ENCODE results near the gene PALM.

The PALM gene, protein sequence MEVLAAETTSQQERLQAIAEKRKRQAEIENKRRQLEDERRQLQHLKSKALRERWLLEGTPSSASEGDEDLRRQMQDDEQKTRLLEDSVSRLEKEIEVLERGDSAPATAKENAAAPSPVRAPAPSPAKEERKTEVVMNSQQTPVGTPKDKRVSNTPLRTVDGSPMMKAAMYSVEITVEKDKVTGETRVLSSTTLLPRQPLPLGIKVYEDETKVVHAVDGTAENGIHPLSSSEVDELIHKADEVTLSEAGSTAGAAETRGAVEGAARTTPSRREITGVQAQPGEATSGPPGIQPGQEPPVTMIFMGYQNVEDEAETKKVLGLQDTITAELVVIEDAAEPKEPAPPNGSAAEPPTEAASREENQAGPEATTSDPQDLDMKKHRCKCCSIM

DNA sequence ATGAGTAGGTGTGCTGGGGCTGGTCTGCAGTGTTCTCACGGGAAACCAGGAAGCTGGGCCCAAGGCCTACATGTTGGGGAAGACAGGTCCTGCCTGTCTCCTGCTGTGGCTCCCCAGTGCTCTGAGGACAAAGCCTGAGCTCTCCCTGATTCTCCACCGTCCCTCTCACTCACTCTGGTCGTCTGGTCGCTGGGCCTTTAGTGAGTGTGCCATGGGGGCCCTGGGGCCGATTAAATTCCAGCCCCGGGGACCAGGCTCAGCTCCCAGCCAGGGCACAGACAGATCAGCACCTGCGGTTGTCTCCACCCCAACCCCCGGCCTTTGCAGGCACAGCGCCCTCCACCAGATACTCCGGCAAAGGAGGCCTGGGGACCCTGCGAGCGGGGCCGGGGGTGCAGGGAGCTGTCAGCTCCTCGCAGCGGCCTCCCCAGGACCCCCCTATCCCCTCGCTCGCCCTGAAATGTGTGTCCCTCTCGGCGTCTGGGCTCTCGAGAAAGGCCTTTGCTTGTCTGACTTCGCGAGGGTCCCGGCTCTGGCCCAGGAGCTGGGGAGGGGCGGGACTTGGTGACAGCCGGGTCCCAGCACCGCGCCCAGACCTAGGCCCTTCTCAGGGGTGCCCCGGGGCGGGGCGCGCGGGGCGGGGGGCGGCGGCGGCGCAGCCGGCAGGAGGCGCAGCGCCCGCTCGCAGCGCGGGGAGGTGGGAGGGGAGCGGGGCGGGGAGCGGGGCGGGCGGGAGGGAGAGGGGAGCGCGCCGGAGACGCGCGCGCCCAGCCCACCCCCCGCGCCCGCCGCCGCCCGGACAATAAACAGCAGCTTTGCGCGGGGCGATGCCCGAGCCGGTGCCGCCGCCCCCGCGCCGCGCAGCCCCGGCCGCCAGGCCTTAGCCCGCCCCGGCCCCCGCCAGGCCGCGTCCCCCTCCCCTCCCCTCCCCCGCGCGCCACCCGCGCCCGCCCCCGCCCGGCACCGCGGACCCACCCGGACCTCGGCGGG, at the start of gene PALM:
PALM (plus strand) TSS at position 782 of the 990 bp plus-strand sequence. CDS start 212 bp downstream, outside the sequence.
- peaks cover 0 to 24% (median 0%) of the 10 kb centered on the region in 4 donors for H3K4me1 ChIP-seq
- H3K27me3 ChIP-seq = peaks cover 0 to 72% of the 10 kb centered on the region in 2 donors
- TF ChIP-seq, protein P1, sequence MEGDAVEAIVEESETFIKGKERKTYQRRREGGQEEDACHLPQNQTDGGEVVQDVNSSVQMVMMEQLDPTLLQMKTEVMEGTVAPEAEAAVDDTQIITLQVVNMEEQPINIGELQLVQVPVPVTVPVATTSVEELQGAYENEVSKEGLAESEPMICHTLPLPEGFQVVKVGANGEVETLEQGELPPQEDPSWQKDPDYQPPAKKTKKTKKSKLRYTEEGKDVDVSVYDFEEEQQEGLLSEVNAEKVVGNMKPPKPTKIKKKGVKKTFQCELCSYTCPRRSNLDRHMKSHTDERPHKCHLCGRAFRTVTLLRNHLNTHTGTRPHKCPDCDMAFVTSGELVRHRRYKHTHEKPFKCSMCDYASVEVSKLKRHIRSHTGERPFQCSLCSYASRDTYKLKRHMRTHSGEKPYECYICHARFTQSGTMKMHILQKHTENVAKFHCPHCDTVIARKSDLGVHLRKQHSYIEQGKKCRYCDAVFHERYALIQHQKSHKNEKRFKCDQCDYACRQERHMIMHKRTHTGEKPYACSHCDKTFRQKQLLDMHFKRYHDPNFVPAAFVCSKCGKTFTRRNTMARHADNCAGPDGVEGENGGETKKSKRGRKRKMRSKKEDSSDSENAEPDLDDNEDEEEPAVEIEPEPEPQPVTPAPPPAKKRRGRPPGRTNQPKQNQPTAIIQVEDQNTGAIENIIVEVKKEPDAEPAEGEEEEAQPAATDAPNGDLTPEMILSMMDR (IDR thresholded peaks at IDR 0.05) = no peak
- intact Hi-C loops (cut with DNase I; ENCODE audit: low total_unique reads) = no loop called here
- peak within 1 kb of the TSS; percentile 51 to 57 for H3K4me3 ChIP-seq
- H3K36me3 ChIP-seq = no peaks in the 10 kb centered on the region
- no peak for DNase-seq
- H3K9me3 ChIP-seq = peaks cover 0 to 7% (median 0%) of the 10 kb centered on the region in 3 donors
- H3K27ac ChIP-seq = peak within 1 kb of the TSS; percentile 56 to 57

DNA sequence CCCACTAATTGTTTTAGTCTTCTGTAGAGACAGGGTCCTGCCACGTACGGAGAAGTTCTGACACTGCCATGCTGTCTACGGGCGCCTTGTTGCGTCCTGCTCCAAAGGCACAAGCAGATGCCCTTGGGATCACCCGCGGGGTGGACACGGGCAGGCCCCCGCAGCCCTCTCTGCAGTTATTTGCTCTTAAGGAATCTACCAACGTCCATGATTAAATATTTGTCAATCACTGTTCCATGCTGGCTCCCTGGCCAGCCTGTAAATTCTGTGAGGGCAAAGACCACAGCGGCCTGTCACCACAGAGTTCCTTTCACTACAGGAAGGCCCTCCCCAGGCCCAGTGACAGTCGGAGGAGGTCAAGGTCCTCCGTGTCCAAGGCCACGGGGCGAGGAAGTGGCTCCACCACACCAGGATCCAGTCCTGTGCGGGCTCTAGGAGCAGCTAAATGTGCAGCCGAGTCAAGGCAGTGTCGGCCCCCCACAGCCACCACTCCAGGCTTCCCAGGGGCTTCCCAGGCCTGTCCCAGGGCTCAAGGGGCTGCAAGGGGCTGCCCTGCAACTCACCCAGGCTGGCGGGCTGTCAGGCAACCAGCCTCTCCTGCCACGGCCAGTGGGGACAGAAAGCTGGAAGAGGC, 47.8 kb upstream of the PALM start:
- Histone ChIP-seq H3K27ac (peak overlapping the region in 1 of 2 donors; percentile 80), H3K9me3 (no peaks in the 10 kb centered on the region), H3K36me3 (peaks cover 0 to 9% (median 0%) of the 10 kb centered on the region in 3 donors), H3K4me1 (peaks cover 0 to 77% (median 64%) of the 10 kb centered on the region in 4 donors), H3K27me3 (no peaks in the 10 kb centered on the region), H3K4me3 (peak overlapping the region; percentile 79 to 88)
- DNase-seq = no peak
- TF ChIP-seq, protein P1 (IDR thresholded peaks at IDR 0.05) = no peak
- intact Hi-C loops (cut with DNase I; ENCODE audit: low total_unique reads) = loop anchor here (5.0 kb wide), 1 partner anchor 251 kb away; the partner anchor contains the start of gene R3HDM4

DNA sequence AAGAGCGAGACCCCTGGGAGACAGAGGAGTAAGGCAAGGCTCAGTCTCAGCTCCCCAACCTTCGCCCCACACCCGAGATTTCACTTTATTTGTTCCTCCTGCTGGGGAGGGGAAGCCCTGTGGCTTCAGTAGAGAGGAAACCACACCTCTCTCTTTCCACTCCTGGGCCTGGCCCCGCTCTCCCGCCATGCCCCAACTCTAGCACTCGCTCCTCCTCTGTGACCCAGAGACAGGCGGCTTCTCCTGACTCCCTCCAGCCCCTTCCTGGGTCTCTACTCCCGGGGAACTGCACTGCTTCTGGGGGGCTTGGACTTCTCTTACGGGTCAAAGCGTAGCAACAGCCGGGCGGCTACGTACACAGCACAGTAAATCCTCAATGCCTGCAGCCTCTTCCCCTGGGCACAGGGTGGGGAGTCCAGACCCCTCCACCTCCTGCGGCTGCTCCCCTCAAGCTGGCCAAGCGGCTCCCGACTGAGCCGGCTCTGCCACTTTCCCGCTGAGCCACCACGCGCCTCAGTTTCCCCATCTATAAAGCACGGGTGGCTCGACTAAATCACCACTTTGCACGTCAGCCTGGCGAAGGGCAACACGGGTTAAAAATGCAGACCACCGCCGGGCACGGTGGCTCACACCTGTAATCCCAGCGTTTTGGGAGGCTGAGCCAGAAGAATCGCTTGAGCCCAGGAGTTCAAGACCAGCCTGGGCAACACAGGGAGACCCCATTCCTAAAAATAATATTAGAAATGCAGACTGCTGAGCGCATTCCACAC, 47.1 kb upstream of the PALM start:
- intact Hi-C loops (cut with DNase I; ENCODE audit: low total_unique reads) = loop anchor here (5.0 kb wide), 1 partner anchor 251 kb away; the partner anchor contains the start of gene R3HDM4
- Histone ChIP-seq H3K9me3 (no peaks in the 10 kb centered on the region), H3K27me3 (no peaks in the 10 kb centered on the region), H3K4me3 (peak overlapping the region; percentile 79 to 88), H3K4me1 (peaks cover 0 to 77% (median 64%) of the 10 kb centered on the region in 4 donors), H3K36me3 (peaks cover 0 to 8% (median 0%) of the 10 kb centered on the region in 3 donors), H3K27ac (peak overlapping the region; percentile 80 to 88)
- DNase-seq = no peak
- TF ChIP-seq, protein P1 (IDR thresholded peaks at IDR 0.05) = no peak

DNA sequence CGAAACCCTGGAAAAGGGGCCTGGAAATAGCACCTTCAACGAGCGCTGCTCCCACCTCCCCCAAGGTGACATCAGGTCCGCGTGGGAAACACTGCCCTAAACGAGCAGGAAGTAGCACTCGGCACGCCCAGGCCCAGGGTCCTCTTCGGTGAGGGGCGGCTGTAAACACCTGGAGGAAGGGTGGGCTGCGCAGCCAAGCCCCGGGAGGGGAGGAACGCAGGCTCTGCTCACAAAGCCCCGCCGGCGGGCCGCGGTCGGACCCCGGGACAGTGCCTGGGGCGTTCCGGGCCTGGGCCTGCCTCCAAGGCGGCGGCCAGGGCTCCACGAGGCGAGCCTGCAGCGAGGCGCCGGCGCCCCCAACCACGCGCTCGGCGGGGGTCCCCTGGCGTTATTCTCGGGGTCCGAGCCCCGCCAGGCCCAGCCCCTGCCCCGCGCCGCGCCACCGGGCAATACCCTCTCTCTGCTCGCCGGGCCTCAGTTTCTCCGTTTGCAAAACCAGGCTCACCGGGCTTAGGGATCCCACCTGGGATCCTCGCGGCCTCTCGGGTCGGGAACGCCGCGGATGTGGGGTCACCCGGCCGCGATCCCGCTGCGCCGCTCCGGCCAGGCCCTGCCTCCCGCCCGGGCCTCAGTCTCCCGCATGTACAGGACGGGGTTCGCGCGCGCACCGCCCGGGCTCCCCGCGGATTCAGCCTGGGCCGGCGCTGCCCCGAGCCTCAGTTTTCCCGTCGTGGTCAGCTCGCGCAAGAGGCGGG, 46.4 kb upstream of the PALM start:
- H3K27ac ChIP-seq = peak overlapping the region; percentile 80 to 88
- intact Hi-C loops (cut with DNase I; ENCODE audit: low total_unique reads) = loop anchor here (5.0 kb wide), 1 partner anchor 250 kb away; the partner anchor contains the start of gene R3HDM4
- no peaks in the 10 kb centered on the region for H3K9me3 ChIP-seq
- no peaks in the 10 kb centered on the region for H3K27me3 ChIP-seq
- TF ChIP-seq, protein P1 (IDR thresholded peaks at IDR 0.05) = no peak
- H3K4me3 ChIP-seq = peak overlapping the region; percentile 79 to 88
- DNase-seq = no peak
- H3K36me3 ChIP-seq = peaks cover 0 to 2% (median 0%) of the 10 kb centered on the region in 3 donors
- H3K4me1 ChIP-seq = peaks cover 0 to 69% (median 62%) of the 10 kb centered on the region in 4 donors
